Measurements from ENCODE around the gene RABGAP1L. TPM values are rescaled to one million over a fixed set of nuclear protein-coding genes. Genes with fewer than 3 reads are reported as not detected.
"Not testable (repeated sequence)": the region's sequence is repeated elsewhere in the genome, so short reads cannot be mapped to it uniquely, and the experiment has no call there.

The RABGAP1L gene
- total RNA-seq, 2 experiments from 2014 or later, result 20.2 to 22.6 TPM

- H3K36me3 Mint-ChIP-seq, result peaks cover 88% of the 10 kb centered on the region
- no peak for DNase-seq
- H3K27me3 Mint-ChIP-seq, result no peaks in the 10 kb centered on the region
- no peaks in the 10 kb centered on the region for H3K4me1 Mint-ChIP-seq
- H3K27ac Mint-ChIP-seq, result no peak overlapping the region
- H3K9me3 Mint-ChIP-seq, result peaks cover 55% of the 10 kb centered on the region
- H3K4me3 Mint-ChIP-seq, result no peak overlapping the region
Measured at GRCh38 chr1:174309490-174309889, 150.2 kb downstream of the RABGAP1L start.

- Mint-ChIP-seq H3K9me3 (peaks cover 55% of the 10 kb centered on the region), H3K4me1 (no peaks in the 10 kb centered on the region), H3K36me3 (peaks cover 91% of the 10 kb centered on the region), H3K4me3 (no peak overlapping the region), H3K27me3 (no peaks in the 10 kb centered on the region), H3K27ac (no peak overlapping the region)
- DNase-seq, result no peak
Measured at GRCh38 chr1:174314433-174314832, 155.1 kb downstream of the RABGAP1L start.

- Mint-ChIP-seq H3K27ac (no peak overlapping the region), H3K27me3 (no peaks in the 10 kb centered on the region), H3K9me3 (peaks cover 58% of the 10 kb centered on the region), H3K4me1 (no peaks in the 10 kb centered on the region), H3K36me3 (peaks cover 91% of the 10 kb centered on the region), H3K4me3 (no peak overlapping the region)
- DNase-seq, result no peak
Measured at GRCh38 chr1:174315239-174315638, 155.9 kb downstream of the RABGAP1L start.

- not testable (repeated sequence) for H3K27me3 Mint-ChIP-seq, H3K4me3 Mint-ChIP-seq, DNase-seq, H3K4me1 Mint-ChIP-seq, H3K27ac Mint-ChIP-seq
- H3K9me3 Mint-ChIP-seq, result peaks cover 44% of the 10 kb centered on the region
- H3K36me3 Mint-ChIP-seq, result peaks cover 84% of the 10 kb centered on the region
Measured at GRCh38 chr1:174320897-174321296, 161.6 kb downstream of the RABGAP1L start.

GRCh38 chr1:174322202-174322862 lies 163.0 kb downstream of the RABGAP1L start:
- Mint-ChIP-seq H3K4me1 (no peaks in the 10 kb centered on the region), H3K27ac (no peak overlapping the region), H3K9me3 (peaks cover 49% of the 10 kb centered on the region), H3K4me3 (no peak overlapping the region), H3K27me3 (no peaks in the 10 kb centered on the region), H3K36me3 (peaks cover 80% of the 10 kb centered on the region)
- no peak for DNase-seq

GRCh38 chr1:174324493-174324892 lies 165.2 kb downstream of the RABGAP1L start:
- peaks cover 64% of the 10 kb centered on the region for H3K36me3 Mint-ChIP-seq
- no peak overlapping the region for H3K4me3 Mint-ChIP-seq
- no peaks in the 10 kb centered on the region for H3K4me1 Mint-ChIP-seq
- no peak for DNase-seq
- peaks cover 42% of the 10 kb centered on the region for H3K9me3 Mint-ChIP-seq
- H3K27me3 Mint-ChIP-seq, result no peaks in the 10 kb centered on the region
- H3K27ac Mint-ChIP-seq, result no peak overlapping the region

GRCh38 chr1:174324939-174325338 lies 165.6 kb downstream of the RABGAP1L start:
- no peaks in the 10 kb centered on the region for H3K27me3 Mint-ChIP-seq
- H3K9me3 Mint-ChIP-seq, result peaks cover 38% of the 10 kb centered on the region

GRCh38 chr1:174326278-174326677 lies 167.0 kb downstream of the RABGAP1L start:
- no peak overlapping the region for H3K4me3 Mint-ChIP-seq
- no peaks in the 10 kb centered on the region for H3K4me1 Mint-ChIP-seq
- peaks cover 46% of the 10 kb centered on the region for H3K36me3 Mint-ChIP-seq
- H3K27ac Mint-ChIP-seq, result no peak overlapping the region
- no peaks in the 10 kb centered on the region for H3K27me3 Mint-ChIP-seq
- no peak for DNase-seq
- H3K9me3 Mint-ChIP-seq, result peaks cover 26% of the 10 kb centered on the region

More at GRCh38 chr1:174324939-174325338, 165.6 kb downstream of the RABGAP1L start:
- no peaks in the 10 kb centered on the region for H3K4me1 Mint-ChIP-seq
- peaks cover 60% of the 10 kb centered on the region for H3K36me3 Mint-ChIP-seq
- no peak overlapping the region for H3K4me3 Mint-ChIP-seq
- H3K27ac Mint-ChIP-seq, result no peak overlapping the region
- no peak for DNase-seq

- Mint-ChIP-seq H3K27ac (no peak overlapping the region), H3K36me3 (peaks cover 5% of the 10 kb centered on the region), H3K4me1 (peaks cover 2% of the 10 kb centered on the region), H3K27me3 (no peaks in the 10 kb centered on the region), H3K4me3 (no peak overlapping the region), H3K9me3 (peaks cover 1% of the 10 kb centered on the region)
- no peak for DNase-seq
Measured at GRCh38 chr1:174333437-174333836, 174.1 kb downstream of the RABGAP1L start.

GRCh38 chr1:174337000-174337681 lies 177.8 kb downstream of the RABGAP1L start:
- DNase-seq, result no peak
- H3K27ac Mint-ChIP-seq, result no peak overlapping the region
- peaks cover 2% of the 10 kb centered on the region for H3K4me1 Mint-ChIP-seq
- H3K36me3 Mint-ChIP-seq, result peaks cover 8% of the 10 kb centered on the region
- H3K4me3 Mint-ChIP-seq, result no peak overlapping the region
- no peaks in the 10 kb centered on the region for H3K27me3 Mint-ChIP-seq
- H3K9me3 Mint-ChIP-seq, result peaks cover 4% of the 10 kb centered on the region

GRCh38 chr1:174340404-174340803 lies 181.1 kb downstream of the RABGAP1L start:
- not testable (repeated sequence) for H3K4me3 Mint-ChIP-seq, H3K9me3 Mint-ChIP-seq, H3K27me3 Mint-ChIP-seq, DNase-seq, H3K27ac Mint-ChIP-seq, H3K4me1 Mint-ChIP-seq
- peaks cover 10% of the 10 kb centered on the region for H3K36me3 Mint-ChIP-seq

- H3K27ac Mint-ChIP-seq, result no peak overlapping the region
- no peaks in the 10 kb centered on the region for H3K27me3 Mint-ChIP-seq
- H3K4me1 Mint-ChIP-seq, result peaks cover 1% of the 10 kb centered on the region
- peaks cover 24% of the 10 kb centered on the region for H3K36me3 Mint-ChIP-seq
- H3K9me3 Mint-ChIP-seq, result peaks cover 22% of the 10 kb centered on the region
- no peak overlapping the region for H3K4me3 Mint-ChIP-seq
- no peak for DNase-seq
Measured at GRCh38 chr1:174344162-174344561, 184.8 kb downstream of the RABGAP1L start.

- H3K27me3 Mint-ChIP-seq, result no peaks in the 10 kb centered on the region
- H3K4me1 Mint-ChIP-seq, result peaks cover 4% of the 10 kb centered on the region
- H3K9me3 Mint-ChIP-seq, result peaks cover 6% of the 10 kb centered on the region
- no peak overlapping the region for H3K27ac Mint-ChIP-seq
- peaks cover 19% of the 10 kb centered on the region for H3K36me3 Mint-ChIP-seq
- DNase-seq, result no peak
- no peak overlapping the region for H3K4me3 Mint-ChIP-seq
Measured at GRCh38 chr1:174352117-174352516, 192.8 kb downstream of the RABGAP1L start.

GRCh38 chr1:174352883-174353608 lies 193.7 kb downstream of the RABGAP1L start:
- Mint-ChIP-seq H3K9me3 (no peaks in the 10 kb centered on the region), H3K4me3 (no peak overlapping the region), H3K4me1 (peaks cover 4% of the 10 kb centered on the region), H3K36me3 (peaks cover 13% of the 10 kb centered on the region), H3K27me3 (no peaks in the 10 kb centered on the region), H3K27ac (no peak overlapping the region)
- DNase-seq, result no peak

GRCh38 chr1:174358344-174358743 lies 199.0 kb downstream of the RABGAP1L start:
- peaks cover 9% of the 10 kb centered on the region for H3K36me3 Mint-ChIP-seq
- peaks cover 5% of the 10 kb centered on the region for H3K4me1 Mint-ChIP-seq
- H3K9me3 Mint-ChIP-seq, result peaks cover 2% of the 10 kb centered on the region
- H3K27me3 Mint-ChIP-seq, result no peaks in the 10 kb centered on the region
- no peak overlapping the region for H3K27ac Mint-ChIP-seq
- no peak for DNase-seq
- no peak overlapping the region for H3K4me3 Mint-ChIP-seq

Data from activated naive CD8-positive, alpha-beta T cell treated with anti-CD3 and anti-CD28 coated beads for 36 hours (primary cell).